Superior temporal gyrus (tissue), 1 donor: Measurements from ENCODE around the gene ZCWPW1.

ENCODE experiments used
- DNase-seq: peaks from one replicate; pipeline ENCODE4 v3.0.0-alpha.2; 2016; ENCODE audit errors: extremely low spot score

ZCWPW1 gene, protein sequence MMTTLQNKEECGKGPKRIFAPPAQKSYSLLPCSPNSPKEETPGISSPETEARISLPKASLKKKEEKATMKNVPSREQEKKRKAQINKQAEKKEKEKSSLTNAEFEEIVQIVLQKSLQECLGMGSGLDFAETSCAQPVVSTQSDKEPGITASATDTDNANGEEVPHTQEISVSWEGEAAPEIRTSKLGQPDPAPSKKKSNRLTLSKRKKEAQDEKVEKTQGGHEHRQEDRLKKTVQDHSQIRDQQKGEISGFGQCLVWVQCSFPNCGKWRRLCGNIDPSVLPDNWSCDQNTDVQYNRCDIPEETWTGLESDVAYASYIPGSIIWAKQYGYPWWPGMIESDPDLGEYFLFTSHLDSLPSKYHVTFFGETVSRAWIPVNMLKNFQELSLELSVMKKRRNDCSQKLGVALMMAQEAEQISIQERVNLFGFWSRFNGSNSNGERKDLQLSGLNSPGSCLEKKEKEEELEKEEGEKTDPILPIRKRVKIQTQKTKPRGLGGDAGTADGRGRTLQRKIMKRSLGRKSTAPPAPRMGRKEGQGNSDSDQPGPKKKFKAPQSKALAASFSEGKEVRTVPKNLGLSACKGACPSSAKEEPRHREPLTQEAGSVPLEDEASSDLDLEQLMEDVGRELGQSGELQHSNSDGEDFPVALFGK

DNA sequence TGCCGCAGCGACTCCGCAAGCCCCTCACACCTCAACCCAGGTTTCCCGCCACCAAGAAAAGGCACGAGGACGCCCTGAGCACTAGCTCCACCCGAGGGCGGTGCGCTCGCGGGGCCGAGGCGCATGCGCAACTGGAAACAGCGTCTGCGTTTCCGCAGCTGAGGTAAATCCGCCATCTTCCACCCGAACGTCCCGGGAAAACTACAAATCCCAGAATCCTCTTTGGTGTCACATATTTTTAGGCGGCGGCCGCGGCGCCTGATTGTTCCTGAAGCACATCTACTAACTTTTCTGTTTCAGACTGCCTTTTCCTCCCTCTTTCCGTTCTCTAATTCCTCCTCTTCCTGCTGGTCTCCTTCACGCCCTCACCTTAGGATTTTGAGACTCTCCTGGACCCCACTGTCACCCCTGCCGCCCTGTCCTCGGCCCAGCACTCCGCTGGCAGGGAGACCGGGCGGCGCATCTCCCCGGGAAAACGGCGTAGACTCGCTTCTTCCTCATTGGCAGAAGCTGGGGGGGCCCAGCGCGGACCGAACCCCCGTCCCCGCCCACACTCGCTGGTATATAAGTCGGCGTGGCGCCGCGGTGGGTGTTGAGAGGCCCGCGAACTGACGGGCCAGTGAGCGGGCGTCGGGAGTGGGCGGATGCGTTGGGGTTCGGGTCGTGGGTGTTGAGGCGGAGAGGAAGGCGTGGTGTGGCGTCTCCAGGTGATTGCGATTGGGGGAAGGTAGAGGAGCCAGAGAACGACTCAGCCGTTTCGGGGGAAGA, at the start of gene ZCWPW1:
ZCWPW1 (minus strand) TSS at position 505 of the 768 bp plus-strand sequence. CDS start 8,054 bp downstream, outside the sequence.
- DNase-seq = peak; percentile 98

- DNase-seq = no peak
Measured at GRCh38 chr7:100477871-100478267, 49.4 kb upstream of the ZCWPW1 start.

DNA sequence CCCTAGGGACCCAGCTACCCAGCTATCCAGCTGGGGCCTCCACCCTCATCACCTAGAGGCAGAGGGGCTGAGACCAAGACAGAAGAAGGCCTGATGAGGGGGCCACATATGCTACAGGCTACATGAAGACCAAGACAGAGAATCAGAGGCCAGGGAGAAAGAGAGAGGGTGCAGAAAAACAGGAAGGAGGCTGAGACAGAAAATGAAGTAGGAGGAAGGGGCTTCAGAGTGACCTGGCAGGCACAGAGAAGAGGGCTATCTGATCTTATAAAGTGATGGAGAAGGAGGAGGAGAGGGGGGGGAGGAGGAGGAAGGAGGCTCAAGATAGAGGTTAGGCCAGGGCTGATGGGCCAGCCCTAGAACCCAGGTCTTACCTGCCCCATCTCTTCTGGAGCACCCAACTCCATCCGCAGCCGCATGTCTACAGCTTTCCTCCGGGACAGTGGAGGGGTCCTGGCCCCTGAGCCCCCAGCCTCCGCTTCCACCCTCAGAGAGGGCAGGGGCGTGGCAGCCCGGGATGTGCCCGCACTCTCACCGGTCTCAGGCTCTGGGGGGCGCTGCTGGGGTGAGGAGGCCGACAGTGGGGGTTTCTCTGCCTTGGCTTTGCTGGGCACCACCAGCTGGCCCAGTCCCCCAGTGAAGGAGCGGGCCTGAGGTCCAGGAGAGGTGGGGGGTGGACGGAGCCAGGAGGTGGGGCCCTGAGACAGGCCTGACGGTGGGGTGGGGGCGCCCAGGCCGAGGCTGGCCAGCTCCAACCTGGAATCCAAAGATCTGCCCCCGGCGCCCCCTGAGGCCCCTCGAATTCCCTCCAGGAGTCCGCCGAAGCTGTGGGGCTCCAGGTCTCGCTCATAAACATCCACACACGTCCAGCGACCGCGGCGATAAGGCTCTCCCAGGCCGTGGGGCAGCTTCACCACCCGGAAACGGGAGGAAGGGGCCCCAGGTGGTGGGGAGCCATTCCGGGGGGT, 48.7 kb upstream of the ZCWPW1 start:
- DNase-seq = no peak

- DNase-seq = no peak
Measured at GRCh38 chr7:100476101-100476780, 47.7 kb upstream of the ZCWPW1 start.

DNA sequence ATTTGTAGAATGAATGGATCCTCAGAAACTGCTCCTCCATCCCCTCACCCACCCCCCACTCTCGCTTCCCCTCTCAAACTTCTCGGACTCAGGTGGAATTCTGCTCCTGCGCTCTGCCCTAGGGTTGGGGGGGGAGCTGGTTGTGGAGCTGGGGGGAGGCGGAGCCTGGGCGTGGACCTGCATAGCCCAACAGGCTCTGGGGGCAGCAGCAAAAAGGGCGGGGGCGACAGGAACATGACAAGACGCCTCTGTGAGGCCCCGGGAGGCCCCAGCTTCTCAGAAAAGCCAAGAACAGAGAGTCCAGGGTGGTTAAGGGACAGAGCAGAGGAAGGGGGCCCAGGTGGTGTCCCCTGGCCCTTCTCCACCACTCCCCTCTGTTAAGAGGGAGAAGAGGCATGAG, 47.0 kb upstream of the ZCWPW1 start:
- DNase-seq = no peak

DNA sequence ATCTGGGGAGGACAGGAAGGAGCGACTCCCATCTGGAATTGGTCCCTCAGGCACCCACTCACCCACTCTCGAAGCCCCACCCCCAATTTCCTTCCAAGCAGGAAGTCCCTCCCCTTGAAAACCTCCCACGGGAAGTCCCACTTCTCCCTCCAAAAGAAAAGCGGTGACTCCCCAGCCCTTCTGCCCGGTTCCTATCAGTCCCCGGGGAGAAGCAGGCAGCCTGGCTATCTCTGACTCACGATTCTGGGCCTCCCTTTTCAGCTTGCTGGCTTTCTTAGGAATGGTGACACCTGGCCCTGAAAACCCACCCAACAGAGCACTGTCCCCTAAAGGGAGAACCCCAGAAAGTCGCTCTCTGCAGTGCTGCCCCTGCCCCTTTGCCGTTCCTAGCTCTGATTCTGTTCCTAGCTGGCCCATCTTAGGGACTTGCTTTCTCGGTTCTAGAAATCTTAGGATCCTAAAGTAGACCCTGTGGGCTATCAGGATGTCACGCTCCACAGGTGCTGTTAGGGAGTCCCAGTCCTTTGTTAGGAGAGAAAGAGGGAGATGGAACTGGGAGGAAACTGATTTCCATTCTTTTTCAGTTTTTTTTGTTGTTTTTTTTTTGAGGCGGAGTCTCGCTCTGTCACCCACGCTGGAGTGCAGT, 44.5 kb upstream of the ZCWPW1 start:
- no peak for DNase-seq

GRCh38 chr7:100472121-100472851, 43.8 kb upstream of the ZCWPW1 start:
- no peak for DNase-seq

- DNase-seq = no peak
Measured at GRCh38 chr7:100471021-100471420, 42.5 kb upstream of the ZCWPW1 start.

DNA sequence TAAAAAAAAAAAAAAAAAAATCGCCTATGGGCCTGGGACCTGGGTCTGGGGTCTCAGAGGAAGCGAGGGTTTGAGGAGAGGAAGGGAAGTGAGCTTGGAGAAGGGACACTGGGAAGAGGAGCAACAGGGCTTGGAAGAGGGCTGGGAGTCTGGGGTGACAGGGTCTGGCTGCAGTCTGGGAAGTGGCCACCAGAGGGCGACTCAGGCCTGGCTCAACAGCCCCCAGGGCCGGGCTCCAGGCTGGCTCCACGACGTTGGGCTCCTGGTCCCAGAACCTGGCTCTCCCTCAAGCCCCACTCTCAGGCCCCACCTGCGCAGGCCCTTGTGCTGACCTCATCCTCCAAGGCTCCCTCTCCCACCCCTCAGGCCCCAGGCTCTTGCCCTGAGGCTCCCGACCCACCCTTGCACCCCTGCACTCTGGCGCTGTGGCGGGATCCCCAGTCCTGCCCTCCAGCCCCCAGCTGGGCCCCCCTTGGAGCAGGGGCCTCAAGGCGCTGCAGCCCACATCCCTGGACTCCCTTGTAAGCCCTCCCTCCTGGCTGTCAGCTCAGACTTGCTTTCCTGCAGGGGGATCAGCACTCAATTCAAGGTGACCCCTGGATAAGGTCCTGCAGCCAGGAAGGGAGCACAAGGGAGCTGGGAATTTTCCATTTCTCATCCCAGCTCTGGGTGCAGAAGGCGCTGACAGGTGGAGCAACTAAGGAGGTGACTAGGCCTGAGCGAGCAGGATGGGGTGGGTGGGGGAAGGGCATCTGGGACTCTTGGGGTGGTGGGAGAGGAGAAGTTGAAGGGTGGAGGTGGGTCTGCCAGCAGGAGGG, 40.9 kb upstream of the ZCWPW1 start:
- peak; percentile 92 for DNase-seq

DNA sequence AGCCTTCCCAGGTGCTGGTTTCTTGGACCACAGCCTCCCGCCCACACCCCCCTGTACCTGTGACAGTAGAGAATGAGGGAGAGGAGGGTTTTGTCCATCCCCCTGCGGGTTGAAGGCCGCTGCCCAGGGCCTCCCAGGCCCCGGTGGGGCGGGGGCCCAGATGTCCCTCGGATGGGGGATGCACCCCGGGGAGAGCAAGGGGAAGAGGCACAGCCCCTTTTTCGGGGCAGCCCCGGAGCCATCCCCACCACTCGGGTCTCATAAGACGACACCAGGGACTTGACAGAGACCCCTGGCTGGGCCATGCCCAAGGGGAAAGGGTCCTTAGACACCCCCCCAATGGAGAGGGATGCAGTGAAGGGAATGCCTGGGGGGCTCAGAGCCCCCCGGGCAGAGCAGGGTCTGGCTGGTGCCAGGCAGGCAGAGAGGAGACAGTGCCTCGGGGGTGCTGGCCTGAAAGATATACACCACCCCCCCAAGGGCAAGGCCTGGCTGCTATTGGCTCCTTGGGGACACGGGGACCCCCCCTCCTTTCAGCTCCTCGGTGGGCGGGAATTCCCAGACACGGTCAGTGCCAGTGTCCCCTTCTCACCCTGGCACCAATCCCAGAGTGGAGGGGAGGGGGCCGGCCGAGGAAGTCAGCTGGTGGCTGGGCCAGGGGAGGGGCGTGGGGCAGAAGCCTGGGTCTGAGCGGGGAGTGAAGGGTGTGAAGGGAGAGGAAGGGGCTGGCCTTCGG, 39.3 kb upstream of the ZCWPW1 start:
- DNase-seq = peak; percentile 94

DNA sequence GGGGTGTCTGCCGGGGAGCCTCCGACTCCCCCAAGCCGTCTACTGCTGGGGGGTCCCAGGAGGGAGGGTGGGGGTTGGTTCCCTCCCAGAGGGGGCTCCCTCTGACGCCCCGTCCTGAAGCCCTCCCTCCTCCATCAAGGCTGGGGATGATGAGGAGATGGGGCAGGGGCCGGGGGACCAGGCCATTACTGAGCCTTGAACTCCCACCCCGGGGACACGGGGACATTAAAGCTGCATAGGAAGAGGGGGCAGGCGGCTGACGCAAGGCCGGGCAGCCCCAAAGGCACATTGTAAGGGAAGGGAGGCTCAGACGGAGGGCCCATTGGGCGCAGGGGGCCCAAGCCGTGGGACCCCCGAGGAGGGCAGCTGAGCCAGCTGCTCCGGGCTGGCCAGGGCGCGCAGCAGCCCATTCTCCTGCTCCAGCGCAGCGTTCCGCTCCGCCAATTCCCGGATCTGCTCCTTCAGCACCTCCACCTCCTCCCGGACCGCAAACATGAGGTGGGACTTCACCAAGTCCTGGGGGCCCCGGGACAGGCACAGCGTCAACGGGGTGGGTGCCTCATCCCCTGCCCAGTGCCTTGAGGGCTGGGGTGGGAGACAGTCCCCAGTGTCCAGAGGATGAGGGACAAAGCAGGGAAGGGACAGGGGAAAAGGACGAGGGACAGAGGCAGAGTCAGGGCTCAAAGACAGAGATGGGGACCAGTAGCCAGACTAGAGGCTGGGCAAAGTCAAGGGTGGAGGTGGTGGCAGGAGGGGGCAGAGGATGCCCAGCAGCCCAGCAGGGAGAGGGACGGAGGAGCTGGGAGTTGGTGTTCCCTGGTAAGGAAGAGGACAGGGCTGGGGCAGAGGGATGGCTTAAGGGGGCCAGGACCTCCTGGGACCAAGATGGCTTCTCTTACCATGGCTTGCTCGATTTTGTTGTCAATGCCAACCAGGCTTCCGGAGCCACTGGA, 38.4 kb upstream of the ZCWPW1 start:
- peak; percentile 14 for DNase-seq

DNA sequence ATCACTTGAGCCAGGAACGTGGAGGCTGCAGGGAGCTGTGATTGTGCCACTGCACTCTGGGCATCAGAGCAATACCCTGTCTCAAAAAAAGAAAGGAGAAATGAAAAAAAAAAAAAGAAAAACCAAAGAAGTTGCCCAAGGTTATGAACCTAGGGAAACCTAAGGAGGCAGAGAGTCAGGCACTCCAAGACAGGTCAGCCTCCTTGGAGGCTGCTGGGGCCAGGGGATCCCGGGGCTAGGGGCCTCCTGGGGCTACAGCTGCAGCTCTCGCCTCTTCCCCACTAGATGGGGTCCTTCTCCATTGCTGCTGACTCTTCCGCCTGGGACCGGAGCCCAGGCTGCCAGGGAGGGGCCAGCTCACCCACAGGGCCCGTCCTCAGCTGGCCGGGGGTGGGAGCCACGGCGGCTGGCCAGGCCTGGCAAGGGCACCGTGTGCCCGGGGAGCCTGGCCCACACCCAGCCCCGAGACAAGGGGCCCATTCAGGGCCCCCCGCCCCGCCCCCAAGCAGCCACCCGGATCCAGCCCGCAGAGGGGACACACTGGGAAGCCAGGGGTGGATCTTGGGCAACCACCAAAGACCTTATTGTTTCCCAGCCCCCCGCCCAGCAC, 37.3 kb upstream of the ZCWPW1 start:
- peak; percentile 94 for DNase-seq

- no peak for DNase-seq
Measured at GRCh38 chr7:100465299-100465698, 36.8 kb upstream of the ZCWPW1 start.

DNA sequence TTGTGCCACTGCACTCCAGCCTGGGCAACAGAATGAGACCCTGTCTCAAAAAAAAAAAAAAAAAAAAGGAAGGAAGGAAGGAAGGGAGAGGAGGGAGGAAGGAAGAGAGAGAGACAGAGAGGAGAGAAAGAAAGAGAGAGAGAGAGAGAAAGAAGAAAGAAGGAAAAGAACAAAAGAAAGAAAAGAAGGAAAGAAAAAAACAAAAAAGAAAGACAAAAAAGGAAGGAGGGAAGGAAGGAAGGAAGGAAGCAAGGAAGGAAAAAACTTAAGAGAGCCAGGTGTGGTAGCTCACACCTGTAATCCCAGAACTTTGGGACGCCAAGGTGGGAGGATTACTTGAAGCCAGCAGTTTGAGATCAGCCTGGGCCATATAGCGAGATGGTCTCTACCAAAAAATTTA, 36.3 kb upstream of the ZCWPW1 start:
- no peak for DNase-seq

GRCh38 chr7:100464210-100464660, 35.7 kb upstream of the ZCWPW1 start, which contains the start of gene SPACDR:
TSS of gene SPACDR (minus strand) at chr7:100464260. CDS start at chr7:100464025, 235 bp downstream.
- no peak for DNase-seq

DNA sequence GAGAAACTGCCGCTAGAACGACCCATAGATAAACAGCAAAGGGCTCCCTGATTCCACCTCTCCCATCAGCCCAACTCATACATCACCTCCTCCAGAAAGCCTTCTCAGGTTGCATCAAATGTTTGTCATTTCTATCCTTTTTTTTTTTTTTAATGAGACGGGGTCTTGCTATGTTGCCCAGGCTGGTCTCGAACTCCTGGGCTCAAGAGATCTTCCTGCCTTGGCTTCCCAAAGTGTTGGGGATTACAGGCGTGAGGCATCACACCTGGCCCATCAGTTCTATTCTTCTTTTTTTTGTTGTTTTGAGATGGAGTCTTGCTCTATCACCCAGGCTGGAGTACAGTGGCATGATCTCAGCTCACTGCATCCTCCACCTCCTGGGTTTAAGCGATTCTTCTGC, 28.5 kb upstream of the ZCWPW1 start:
- no peak for DNase-seq
